DND-41 (cell line): ENCODE data around the gene MAPRE3.

Experiments
- ATAC-seq: fragments of 200-7000 bp; cut with Tn5 transposase; 3 replicates; pipeline ENCODE4 v1.9.1; 2021; ENCODE audit warnings: low read depth; ENCODE audit not compliant: insufficient read depth
- DNase-seq: peaks from one replicate; pipeline ENCODE4 v3.0.0-alpha.2; 2020
- H2AFZ ChIP-seq: 2 replicates; pipeline ENCODE4 v1.6.0; 2012; ENCODE audit warnings: low read depth, low read length
- H3K27ac ChIP-seq: 2 replicates; pipeline ENCODE4 v1.5.1; 2012; ENCODE audit warnings: low read length, inconsistent platforms
- H3K27me3 ChIP-seq: fragments of 200-600 bp; sonication (generic); 2 replicates; pipeline ENCODE4 v1.6.0; 2012; ENCODE audit warnings: low read length, mild to moderate bottlenecking, inconsistent platforms; ENCODE audit not compliant: insufficient read depth, poor library complexity
- H3K36me3 ChIP-seq: 2 replicates; pipeline ENCODE4 v1.5.1; 2012; ENCODE audit warnings: low read length, inconsistent platforms; ENCODE audit not compliant: insufficient read depth
- H3K4me1 ChIP-seq: 2 replicates; pipeline ENCODE4 v1.5.1; 2012; ENCODE audit warnings: mild to moderate bottlenecking, low read length; ENCODE audit not compliant: insufficient read depth
- H3K4me2 ChIP-seq: 2 replicates; pipeline ENCODE4 v1.6.0; 2012; ENCODE audit warnings: mild to moderate bottlenecking, moderate library complexity, low read length, inconsistent platforms; ENCODE audit not compliant: insufficient read depth
- H3K4me3 ChIP-seq, 2 experiments: fragments of 200-600 bp in 1 of 2; shearing (Covaris generic) in 1 of 2; 2 replicates each; pipeline ENCODE4 v1.5.1; 2012 to 2016; ENCODE audit warnings: inconsistent platforms in 2 of 2, low read length in 2 of 2, mild to moderate bottlenecking in 2 of 2, low read depth in 1 of 2, moderate library complexity in 1 of 2
- H3K79me2 ChIP-seq: 2 replicates; pipeline ENCODE4 v1.6.0; 2012; ENCODE audit warnings: low read length, inconsistent platforms; ENCODE audit not compliant: insufficient read depth
- H3K9ac ChIP-seq: 2 replicates; pipeline ENCODE4 v1.6.0; 2012; ENCODE audit warnings: low read depth, mild to moderate bottlenecking, inconsistent platforms, low read length, moderate library complexity
- H3K9me3 ChIP-seq: 2 replicates; pipeline ENCODE4 v1.5.1; 2012; ENCODE audit warnings: low read length, moderate library complexity, mild to moderate bottlenecking, inconsistent platforms; ENCODE audit not compliant: insufficient read depth, severe bottlenecking
- H4K20me1 ChIP-seq: 2 replicates; pipeline ENCODE4 v1.6.0; 2012; ENCODE audit warnings: low read length; ENCODE audit not compliant: insufficient read depth
- EZH2 ChIP-seq: IDR thresholded peaks from 3 replicates; pipeline ENCODE4 v1.6.1; 2012; ENCODE audit warnings: borderline replicate concordance, low read depth, mild to moderate bottlenecking, moderate library complexity, low read length, inconsistent platforms; ENCODE audit not compliant: severe bottlenecking
- TF ChIP-seq, protein P1 (sequence below): IDR thresholded peaks from 2 replicates; pipeline ENCODE4 v1.5.1; 2012; ENCODE audit warnings: borderline replicate concordance, low read length, moderate library complexity, mild to moderate bottlenecking; ENCODE audit not compliant: poor library complexity, severe bottlenecking; ENCODE audit errors: extremely low read depth

Gene MAPRE3

DNA sequence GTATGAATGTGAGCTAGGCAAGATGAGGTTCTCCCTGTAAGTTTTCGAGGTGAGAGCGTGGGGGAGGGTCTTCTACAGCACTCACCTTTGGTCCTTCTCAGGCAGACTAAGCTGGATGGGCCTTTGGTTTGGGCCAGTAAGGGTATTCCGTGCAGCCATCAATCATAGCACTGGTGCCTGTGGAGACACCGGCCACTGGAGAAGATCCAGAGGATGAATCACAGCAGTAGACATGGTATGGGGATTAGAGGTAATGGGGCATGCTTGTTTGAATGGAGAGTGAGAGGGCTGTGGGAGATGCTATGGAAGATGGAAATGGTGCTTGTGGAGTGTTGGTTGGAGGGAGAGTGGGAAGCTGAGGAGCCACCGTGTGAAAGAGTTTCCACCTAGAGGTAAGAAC, 16.1 kb downstream of the MAPRE3 start:
- DNase-seq (no peak), ATAC-seq (no peak)
- H4K20me1 ChIP-seq = no peaks in the 10 kb centered on the region
- H3K4me2 ChIP-seq = no peak overlapping the region
- no peak overlapping the region for H3K9ac ChIP-seq
- no peaks in the 10 kb centered on the region for H3K4me1 ChIP-seq
- TF ChIP-seq EZH2 = no peak
- TF ChIP-seq, protein P1, sequence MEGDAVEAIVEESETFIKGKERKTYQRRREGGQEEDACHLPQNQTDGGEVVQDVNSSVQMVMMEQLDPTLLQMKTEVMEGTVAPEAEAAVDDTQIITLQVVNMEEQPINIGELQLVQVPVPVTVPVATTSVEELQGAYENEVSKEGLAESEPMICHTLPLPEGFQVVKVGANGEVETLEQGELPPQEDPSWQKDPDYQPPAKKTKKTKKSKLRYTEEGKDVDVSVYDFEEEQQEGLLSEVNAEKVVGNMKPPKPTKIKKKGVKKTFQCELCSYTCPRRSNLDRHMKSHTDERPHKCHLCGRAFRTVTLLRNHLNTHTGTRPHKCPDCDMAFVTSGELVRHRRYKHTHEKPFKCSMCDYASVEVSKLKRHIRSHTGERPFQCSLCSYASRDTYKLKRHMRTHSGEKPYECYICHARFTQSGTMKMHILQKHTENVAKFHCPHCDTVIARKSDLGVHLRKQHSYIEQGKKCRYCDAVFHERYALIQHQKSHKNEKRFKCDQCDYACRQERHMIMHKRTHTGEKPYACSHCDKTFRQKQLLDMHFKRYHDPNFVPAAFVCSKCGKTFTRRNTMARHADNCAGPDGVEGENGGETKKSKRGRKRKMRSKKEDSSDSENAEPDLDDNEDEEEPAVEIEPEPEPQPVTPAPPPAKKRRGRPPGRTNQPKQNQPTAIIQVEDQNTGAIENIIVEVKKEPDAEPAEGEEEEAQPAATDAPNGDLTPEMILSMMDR = no peak
- H3K27ac ChIP-seq = no peak overlapping the region
- no peaks in the 10 kb centered on the region for H3K9me3 ChIP-seq
- H2AFZ ChIP-seq = no peak overlapping the region
- H3K4me3 ChIP-seq = no peak overlapping the region
- peaks cover 21% of the 10 kb centered on the region for H3K27me3 ChIP-seq
- H3K79me2 ChIP-seq = no peaks in the 10 kb centered on the region
- H3K36me3 ChIP-seq = no peaks in the 10 kb centered on the region

DNA sequence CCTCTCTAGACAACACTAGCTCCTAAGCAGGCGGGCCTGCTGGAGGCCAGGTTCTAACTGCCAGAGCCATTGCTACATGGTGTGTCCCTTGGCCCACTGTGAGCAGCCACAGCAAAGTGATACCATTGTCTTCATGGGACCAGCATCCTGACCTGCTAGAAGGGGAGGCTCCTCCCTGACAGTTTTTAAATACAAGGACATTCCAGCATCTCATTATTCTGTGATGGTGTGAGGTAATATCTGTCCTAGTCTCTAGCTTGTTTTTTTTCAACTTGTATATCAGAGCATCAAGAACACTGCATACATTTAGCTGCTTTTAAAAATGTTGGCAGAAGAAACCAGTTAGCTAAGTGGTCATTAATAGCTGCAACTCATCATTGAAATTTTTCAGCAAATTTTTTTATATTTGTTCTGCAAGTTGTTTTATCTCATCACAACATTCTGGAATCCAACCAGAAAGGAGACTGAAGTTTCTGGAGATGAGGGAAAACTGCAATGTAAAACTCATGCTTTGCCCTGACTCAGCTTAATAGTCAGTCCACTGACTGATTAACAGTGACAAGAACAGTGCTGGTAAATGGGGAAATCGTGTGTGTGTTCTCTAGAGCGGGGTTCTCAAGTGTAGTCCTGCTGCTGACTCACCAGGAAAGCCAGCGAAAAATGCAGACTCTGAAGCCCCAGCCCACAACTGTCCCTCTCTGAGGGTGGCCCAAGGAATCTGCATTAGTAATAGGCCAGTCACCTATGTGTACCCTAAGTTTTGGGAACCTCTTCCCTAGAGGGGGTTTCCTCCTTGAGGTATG, 17.8 kb downstream of the MAPRE3 start:
- Histone ChIP-seq H3K4me2 (no peak overlapping the region), H3K27me3 (peaks cover 21% of the 10 kb centered on the region), H3K4me3 (no peak overlapping the region), H3K27ac (no peak overlapping the region), H3K36me3 (no peaks in the 10 kb centered on the region), H2AFZ (no peak overlapping the region), H3K9ac (no peak overlapping the region), H3K79me2 (no peaks in the 10 kb centered on the region), H3K4me1 (no peaks in the 10 kb centered on the region), H3K9me3 (no peaks in the 10 kb centered on the region), H4K20me1 (no peaks in the 10 kb centered on the region)
- TF ChIP-seq, protein P1 = no peak
- TF ChIP-seq EZH2 = no peak
- DNase-seq (no peak), ATAC-seq (no peak)

DNA sequence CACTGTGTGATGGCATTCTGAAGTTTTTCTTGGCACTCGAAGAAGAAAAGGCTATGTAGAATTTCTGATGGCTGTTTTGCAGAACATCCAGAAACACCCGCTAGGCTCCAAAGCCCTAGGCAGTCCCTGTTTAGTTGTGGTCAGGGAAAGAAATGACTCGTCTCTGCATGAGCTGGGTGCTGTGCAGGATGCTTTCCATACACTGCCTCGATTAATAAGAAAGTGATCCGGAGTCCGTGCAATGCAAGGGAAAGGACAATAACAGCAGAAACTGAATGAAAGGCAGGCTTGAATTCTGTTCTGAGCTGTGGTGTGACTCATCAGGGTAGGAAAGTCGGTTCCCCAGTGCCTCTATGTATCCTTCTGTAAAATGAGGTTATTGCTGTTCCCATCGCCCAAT, 18.7 kb downstream of the MAPRE3 start:
- no peaks in the 10 kb centered on the region for H3K4me1 ChIP-seq
- ATAC-seq (no peak), DNase-seq (no peak)
- no peak overlapping the region for H2AFZ ChIP-seq
- no peak overlapping the region for H3K4me2 ChIP-seq
- H3K79me2 ChIP-seq = no peaks in the 10 kb centered on the region
- H3K9ac ChIP-seq = no peak overlapping the region
- H3K4me3 ChIP-seq = no peak overlapping the region
- no peak for TF ChIP-seq EZH2
- TF ChIP-seq, protein P1 = no peak
- peaks cover 21% of the 10 kb centered on the region for H3K27me3 ChIP-seq
- H4K20me1 ChIP-seq = no peaks in the 10 kb centered on the region
- H3K9me3 ChIP-seq = no peaks in the 10 kb centered on the region
- no peak overlapping the region for H3K27ac ChIP-seq
- H3K36me3 ChIP-seq = no peaks in the 10 kb centered on the region
